Measurements from ENCODE around the gene ZNF687. TPM values are rescaled to one million over a fixed set of nuclear protein-coding genes. Genes with fewer than 3 reads are reported as not detected.

The ZNF687 gene
- total RNA-seq, 3 donors from 2014 or later = 22.6 to 31.8 (median 29.7) TPM

GRCh38 chr1:151243683-151244216, 38.3 kb upstream of the ZNF687 start:
- no peak for ATAC-seq

GRCh38 chr1:151246786-151247185, 35.3 kb upstream of the ZNF687 start:
- H3K9me3 ChIP-seq = no peaks in the 10 kb centered on the region
- no peaks in the 10 kb centered on the region for H3K36me3 ChIP-seq (ENCODE audit: low read depth)
- no peak for DNase-seq
- no peak overlapping the region for H3K4me3 ChIP-seq
- no peak for ATAC-seq
- no peak for TF ChIP-seq CTCF (IDR thresholded peaks at IDR 0.05)
- intact Hi-C loops (cut with DNase I, micrococcal nuclease) = no loop called here
- H3K4me1 ChIP-seq (ENCODE audit: low read depth) = no peaks in the 10 kb centered on the region

More at GRCh38 chr1:151243683-151244216, 38.3 kb upstream of the ZNF687 start:
- no peak for TF ChIP-seq CTCF (IDR thresholded peaks at IDR 0.05)
- intact Hi-C loops (cut with DNase I, micrococcal nuclease) = no loop called here
- H3K36me3 ChIP-seq (ENCODE audit: low read depth) = peaks cover 7% of the 10 kb centered on the region
- no peaks in the 10 kb centered on the region for H3K4me1 ChIP-seq (ENCODE audit: low read depth)
- no peak overlapping the region for H3K4me3 ChIP-seq
- DNase-seq = no peak
- H3K9me3 ChIP-seq = no peaks in the 10 kb centered on the region

GRCh38 chr1:151251656-151252470, 30.2 kb upstream of the ZNF687 start:
- Histone ChIP-seq H3K9me3 (no peaks in the 10 kb centered on the region), H3K4me3 (no peak overlapping the region), H3K36me3 (ENCODE audit: low read depth) (no peaks in the 10 kb centered on the region), H3K4me1 (ENCODE audit: low read depth) (peaks cover 17% of the 10 kb centered on the region)
- peak; percentile 60 for ATAC-seq
- peak; percentile 75 for TF ChIP-seq CTCF (IDR thresholded peaks at IDR 0.05)
- peak in 1 of 3 donors; percentile 89 for DNase-seq
- intact Hi-C loops (cut with DNase I, micrococcal nuclease) = loop anchor here in 1 of 2 donors (5.0 kb wide), 1 partner anchor 55 kb away; the partner anchor contains the start of gene PIP5K1A

GRCh38 chr1:151254217-151255213, 27.6 kb upstream of the ZNF687 start, which contains the start of gene PSMD4:
PSMD4 (plus strand) TSS chr1:151254734; CDS start chr1:151254783, 49 bp downstream.
- peak within 1 kb of the TSS; percentile 93 for H3K4me3 ChIP-seq
- DNase-seq = peak; percentile 95 to 96 (median 96)
- peaks cover 17% of the 10 kb centered on the region for H3K4me1 ChIP-seq (ENCODE audit: low read depth)
- intact Hi-C loops (cut with DNase I, micrococcal nuclease) = loop anchor here in 1 of 2 donors (5.0 kb wide), 1 partner anchor 57 kb away; the partner anchor contains the start of gene PIP5K1A
- TF ChIP-seq CTCF (IDR thresholded peaks at IDR 0.05) = no peak
- H3K36me3 ChIP-seq (ENCODE audit: low read depth) = no peaks in the 10 kb centered on the region
- ATAC-seq = peak; percentile 100
- no peaks in the 10 kb centered on the region for H3K9me3 ChIP-seq

GRCh38 chr1:151255381-151255780, 26.7 kb upstream of the ZNF687 start:
- Histone ChIP-seq H3K9me3 (no peaks in the 10 kb centered on the region), H3K4me1 (ENCODE audit: low read depth) (peaks cover 17% of the 10 kb centered on the region), H3K36me3 (ENCODE audit: low read depth) (no peaks in the 10 kb centered on the region), H3K4me3 (no peak overlapping the region)
- ATAC-seq (no peak), DNase-seq (no peak)
- intact Hi-C loops (cut with DNase I, micrococcal nuclease) = no loop called here
- no peak for TF ChIP-seq CTCF (IDR thresholded peaks at IDR 0.05)
